GM19099 (cell line): ENCODE measurements around the gene INCENP.

ENCODE experiments used
- POLR2A ChIP-seq: IDR thresholded peaks from 3 replicates; pipeline ENCODE4 v1.6.1; 2011; ENCODE audit warnings: low read depth; ENCODE audit not compliant: insufficient read length; ENCODE audit errors: extremely low read depth

Gene INCENP

GRCh38 chr11:62169448-62169847, 45.6 kb downstream of the INCENP start:
- TF ChIP-seq POLR2A, result no peak

- no peak for TF ChIP-seq POLR2A
Observed at GRCh38 chr11:62169935-62170334, 46.1 kb downstream of the INCENP start.

- TF ChIP-seq POLR2A, result no peak
Observed at GRCh38 chr11:62171261-62171723, 47.5 kb downstream of the INCENP start.

- TF ChIP-seq POLR2A, result no peak
Observed at GRCh38 chr11:62172294-62172693, 48.5 kb downstream of the INCENP start.

GRCh38 chr11:62176766-62177165, 53.0 kb downstream of the INCENP start:
- TF ChIP-seq POLR2A, result no peak

- no peak for TF ChIP-seq POLR2A
Observed at GRCh38 chr11:62179995-62180394, 56.2 kb downstream of the INCENP start.

GRCh38 chr11:62181097-62181496, 57.3 kb downstream of the INCENP start:
- TF ChIP-seq POLR2A, result no peak

- no peak for TF ChIP-seq POLR2A
Observed at GRCh38 chr11:62182147-62182891, 58.5 kb downstream of the INCENP start.

GRCh38 chr11:62186195-62186594, 62.4 kb downstream of the INCENP start:
- no peak for TF ChIP-seq POLR2A

GRCh38 chr11:62190011-62190410, 66.2 kb downstream of the INCENP start, which contains the start of gene SCGB1D1:
Gene SCGB1D1, plus strand, starts transcription at chr11:62190216. Its CDS starts 69 bp downstream, at chr11:62190285.
- TF ChIP-seq POLR2A, result no peak

GRCh38 chr11:62193952-62194351, 70.1 kb downstream of the INCENP start:
- TF ChIP-seq POLR2A, result no peak

GRCh38 chr11:62195945-62196344, 72.1 kb downstream of the INCENP start:
- no peak for TF ChIP-seq POLR2A

- no peak for TF ChIP-seq POLR2A
Observed at GRCh38 chr11:62201376-62201775, 77.6 kb downstream of the INCENP start.
